ENCODE measurements around the gene PPP1R26. TPM values are rescaled to one million over a fixed set of nuclear protein-coding genes. Genes with fewer than 3 reads are reported as not detected.
A peak's percentile ranks its signal among the peaks of the same experiment; 100 is the strongest.
"Not testable (repeated sequence)": the region's sequence is repeated elsewhere in the genome, so short reads cannot be mapped to it uniquely, and the experiment has no call there.

PPP1R26 gene
- total and polyA plus RNA-seq, 8 donors, result 5.3 to 22.8 (median 12.9) TPM

DNA sequence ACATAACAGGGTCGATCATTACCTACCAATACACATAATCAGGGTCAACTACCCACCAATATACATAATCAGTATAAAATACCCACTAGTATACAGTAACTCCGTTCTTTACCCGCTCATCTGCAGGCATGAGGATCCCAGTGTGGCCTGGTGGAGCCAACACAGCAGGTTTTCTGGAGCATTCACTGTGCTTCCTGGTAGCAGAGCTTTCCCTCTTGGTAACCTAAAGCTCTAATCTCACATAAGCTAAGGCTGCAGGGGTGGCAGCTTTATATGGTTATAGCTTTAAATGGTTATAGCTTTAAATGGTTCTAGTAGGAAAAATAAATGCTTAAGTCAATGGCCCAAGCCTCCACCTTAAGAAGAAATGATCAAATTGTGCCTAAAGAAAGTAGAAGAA, 53.5 kb downstream of the PPP1R26 start:
- H3K27ac ChIP-seq, result no peak overlapping the region
- peaks cover 0 to 7% (median 0%) of the 10 kb centered on the region in 4 donors for H3K9me3 ChIP-seq
- H3K27me3 ChIP-seq, result peaks cover 0 to 42% (median 0%) of the 10 kb centered on the region in 3 donors
- intact Hi-C loops (cut with DNase I; ENCODE audit: low total_unique reads), result no loop called here
- 86 to 99% (median 89%) methylated on average over 3 of the region's 3 CpGs for WGBS, 5 donors
- TF ChIP-seq, protein P1, sequence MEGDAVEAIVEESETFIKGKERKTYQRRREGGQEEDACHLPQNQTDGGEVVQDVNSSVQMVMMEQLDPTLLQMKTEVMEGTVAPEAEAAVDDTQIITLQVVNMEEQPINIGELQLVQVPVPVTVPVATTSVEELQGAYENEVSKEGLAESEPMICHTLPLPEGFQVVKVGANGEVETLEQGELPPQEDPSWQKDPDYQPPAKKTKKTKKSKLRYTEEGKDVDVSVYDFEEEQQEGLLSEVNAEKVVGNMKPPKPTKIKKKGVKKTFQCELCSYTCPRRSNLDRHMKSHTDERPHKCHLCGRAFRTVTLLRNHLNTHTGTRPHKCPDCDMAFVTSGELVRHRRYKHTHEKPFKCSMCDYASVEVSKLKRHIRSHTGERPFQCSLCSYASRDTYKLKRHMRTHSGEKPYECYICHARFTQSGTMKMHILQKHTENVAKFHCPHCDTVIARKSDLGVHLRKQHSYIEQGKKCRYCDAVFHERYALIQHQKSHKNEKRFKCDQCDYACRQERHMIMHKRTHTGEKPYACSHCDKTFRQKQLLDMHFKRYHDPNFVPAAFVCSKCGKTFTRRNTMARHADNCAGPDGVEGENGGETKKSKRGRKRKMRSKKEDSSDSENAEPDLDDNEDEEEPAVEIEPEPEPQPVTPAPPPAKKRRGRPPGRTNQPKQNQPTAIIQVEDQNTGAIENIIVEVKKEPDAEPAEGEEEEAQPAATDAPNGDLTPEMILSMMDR (IDR thresholded peaks at IDR 0.05), result no peak
- TF ChIP-seq POLR2AphosphoS5 (IDR thresholded peaks at IDR 0.05), result no peak
- H3K36me3 ChIP-seq, result no peaks in the 10 kb centered on the region
- DNase-seq, result peak in 1 of 2 donors; percentile 15
- H3K4me1 ChIP-seq, result no peaks in the 10 kb centered on the region
- no peak overlapping the region for H3K4me3 ChIP-seq

DNA sequence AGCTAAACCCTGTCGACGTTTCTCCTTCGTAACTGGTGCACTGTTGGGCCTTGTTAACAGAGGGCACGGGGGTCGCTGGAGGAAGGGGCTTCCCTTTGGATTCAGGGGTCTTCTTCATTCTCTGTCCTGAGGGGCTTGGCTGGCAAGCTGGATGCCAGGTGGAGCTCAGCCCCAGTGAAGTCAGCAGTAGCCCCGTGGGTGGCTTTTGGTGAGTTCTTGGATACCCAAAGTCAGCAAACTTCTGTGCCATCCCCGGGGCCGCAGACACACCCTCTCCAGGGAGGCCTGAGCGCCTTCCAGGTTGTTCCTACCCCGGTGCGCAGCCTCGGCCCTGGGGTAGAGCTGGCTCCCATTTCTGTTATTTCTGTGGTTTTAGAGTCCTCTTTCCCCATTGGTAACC, 54.1 kb downstream of the PPP1R26 start:
- WGBS, 5 donors, result 89 to 92% (median 90%) methylated on average over 12 of the region's 12 CpGs
- Histone ChIP-seq H3K27me3 (peaks cover 0 to 45% (median 0%) of the 10 kb centered on the region in 3 donors), H3K4me1 (no peaks in the 10 kb centered on the region), H3K36me3 (no peaks in the 10 kb centered on the region), H3K27ac (no peak overlapping the region), H3K4me3 (no peak overlapping the region), H3K9me3 (peaks cover 0 to 7% (median 0%) of the 10 kb centered on the region in 4 donors)
- DNase-seq, result peak in 1 of 2 donors; percentile 18
- TF ChIP-seq POLR2A (IDR thresholded peaks at IDR 0.05) (no peak), POLR2AphosphoS5 (IDR thresholded peaks at IDR 0.05) (no peak), EP300 (IDR thresholded peaks at IDR 0.05) (no peak)
- TF ChIP-seq, protein P1 (IDR thresholded peaks at IDR 0.05), result no peak
- intact Hi-C loops (cut with DNase I; ENCODE audit: low total_unique reads), result no loop called here

DNA sequence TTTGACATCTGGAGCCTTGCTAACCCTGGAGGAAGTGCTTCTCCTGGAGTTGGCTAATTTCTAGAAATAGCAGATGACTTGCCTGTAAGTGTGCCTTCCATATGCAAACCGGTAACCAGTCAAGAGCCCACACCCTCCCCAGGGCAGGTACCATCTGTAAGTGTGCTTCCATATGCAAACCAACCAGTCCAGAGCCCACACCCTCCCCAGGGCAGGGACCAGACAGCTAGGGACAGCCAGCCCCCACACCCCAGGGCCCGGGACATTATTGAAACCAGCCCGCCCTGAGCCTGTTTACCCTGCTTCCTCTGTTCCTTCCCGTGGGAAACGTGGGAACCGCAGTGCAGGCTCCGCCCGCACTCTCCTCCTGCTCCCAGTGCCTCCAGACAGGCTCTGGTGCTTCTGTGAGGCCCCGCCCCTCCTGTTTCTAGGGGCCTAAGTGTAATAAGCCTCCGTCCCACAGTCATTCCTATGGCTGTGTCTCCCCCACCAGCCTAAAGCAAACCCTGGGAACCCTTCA, 54.7 kb downstream of the PPP1R26 start:
- WGBS, 5 donors, result 14 to 27% (median 22%) methylated on average over 9 to 10 of the region's 10 CpGs
- peaks cover 0 to 51% (median 0%) of the 10 kb centered on the region in 3 donors for H3K27me3 ChIP-seq
- H3K27ac ChIP-seq; H3K4me1 ChIP-seq; H3K36me3 ChIP-seq; DNase-seq; H3K9me3 ChIP-seq; H3K4me3 ChIP-seq; intact Hi-C loops (cut with DNase I; ENCODE audit: low total_unique reads): not testable (repeated sequence)

DNA sequence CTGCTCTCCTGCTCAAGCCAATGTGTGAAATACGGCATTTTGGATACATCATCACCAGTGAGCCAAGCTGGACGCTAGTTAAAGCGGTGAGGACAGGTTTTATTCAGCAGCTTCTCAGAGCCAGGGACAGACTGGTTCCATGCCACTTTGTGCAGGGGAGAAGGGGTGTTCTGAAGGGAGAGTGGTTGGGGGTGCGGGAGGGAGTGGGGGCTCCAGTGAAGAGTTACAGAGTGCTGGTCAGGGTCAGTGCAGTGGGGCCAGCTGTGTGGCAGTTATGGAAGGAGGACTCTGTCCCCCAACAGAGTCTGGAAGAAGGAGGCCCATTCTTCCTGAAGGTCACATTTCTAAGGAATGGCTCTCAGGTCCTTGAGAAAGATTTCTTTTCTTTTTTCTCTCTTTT, 55.2 kb downstream of the PPP1R26 start:
- peaks cover 0 to 56% (median 0%) of the 10 kb centered on the region in 3 donors for H3K27me3 ChIP-seq
- peak in 1 of 2 donors; percentile 10 for DNase-seq

DNA sequence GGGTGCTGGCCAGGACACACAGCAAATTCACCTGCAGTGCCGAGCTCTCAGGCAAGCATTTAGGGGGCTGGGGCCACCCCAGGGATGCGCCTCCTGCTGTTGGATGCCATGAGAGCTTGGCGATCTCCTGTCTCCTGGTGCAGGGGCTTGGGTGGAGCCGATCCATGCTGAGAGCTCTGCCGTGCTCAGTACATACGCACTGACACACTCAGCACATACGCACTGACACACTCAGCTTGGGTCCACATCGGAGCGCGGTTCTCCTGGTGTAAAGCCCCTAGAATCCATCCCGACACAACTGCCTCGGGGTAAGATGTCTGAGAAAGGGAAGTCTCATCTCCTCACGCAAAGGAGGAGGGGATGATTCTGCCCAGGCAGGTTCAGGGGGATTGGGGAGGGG, 56.0 kb downstream of the PPP1R26 start:
- H3K4me3 ChIP-seq; H3K4me1 ChIP-seq; H3K36me3 ChIP-seq; intact Hi-C loops (cut with DNase I; ENCODE audit: low total_unique reads); H3K9me3 ChIP-seq; H3K27ac ChIP-seq: not testable (repeated sequence)
- 68 to 88% (median 76%) methylated on average over 4 to 13 of the region's 13 CpGs for WGBS, 5 donors
- DNase-seq, result peak in 1 of 2 donors; percentile 11
- H3K27me3 ChIP-seq, result peaks cover 0 to 64% (median 0%) of the 10 kb centered on the region in 3 donors

More for the DNA sequence above, 55.2 kb downstream of the PPP1R26 start:
- H3K4me1 ChIP-seq; H3K36me3 ChIP-seq; H3K9me3 ChIP-seq; H3K4me3 ChIP-seq; H3K27ac ChIP-seq; intact Hi-C loops (cut with DNase I; ENCODE audit: low total_unique reads): not testable (repeated sequence)
- 67 to 81% (median 75%) methylated on average over 4 of the region's 4 CpGs for WGBS, 5 donors

DNA sequence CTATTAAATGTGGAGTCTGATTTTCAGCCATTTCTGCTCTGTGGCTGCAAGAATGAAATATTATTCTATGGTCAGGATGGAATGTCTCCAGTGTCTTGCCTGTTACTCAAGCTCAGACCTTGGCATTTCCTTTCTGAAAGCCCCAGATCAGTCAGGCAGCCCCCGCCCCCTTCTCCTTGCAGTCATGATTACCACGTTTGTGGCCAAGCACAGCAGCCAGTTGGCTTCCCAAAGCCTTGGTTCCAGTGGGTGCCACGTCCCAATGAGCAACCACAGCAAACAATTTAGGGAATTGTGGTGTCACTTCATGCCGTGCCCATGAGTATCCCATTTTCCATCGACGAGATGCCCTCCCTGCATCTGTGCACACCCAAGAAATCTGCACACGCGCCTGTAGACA, 56.6 kb downstream of the PPP1R26 start:
- no peaks in the 10 kb centered on the region for H3K9me3 ChIP-seq
- DNase-seq, result peak in 1 of 2 donors; percentile 10
- no peak overlapping the region for H3K4me3 ChIP-seq
- intact Hi-C loops (cut with DNase I; ENCODE audit: low total_unique reads), result no loop called here
- H3K36me3 ChIP-seq, result no peaks in the 10 kb centered on the region
- TF ChIP-seq, protein P1 (IDR thresholded peaks at IDR 0.05), result no peak
- no peak for TF ChIP-seq POLR2AphosphoS5 (IDR thresholded peaks at IDR 0.05)
- no peak for TF ChIP-seq EP300 (IDR thresholded peaks at IDR 0.05)
- TF ChIP-seq POLR2A (IDR thresholded peaks at IDR 0.05), result no peak
- H3K27ac ChIP-seq, result no peak overlapping the region
- peaks cover 0 to 59% (median 0%) of the 10 kb centered on the region in 3 donors for H3K27me3 ChIP-seq
- H3K4me1 ChIP-seq, result no peaks in the 10 kb centered on the region
- WGBS, 5 donors, result 70 to 82% (median 77%) methylated on average over 8 of the region's 8 CpGs

Data from stomach (tissue), 9 donors.